ENCODE measurements around the gene TGM2. TPM values are rescaled to one million over a fixed set of nuclear protein-coding genes. Genes with fewer than 3 reads are reported as not detected.
"Not testable (repeated sequence)": the region's sequence is repeated elsewhere in the genome, so short reads cannot be mapped to it uniquely, and the experiment has no call there.

The TGM2 gene
- polyA plus RNA-seq, 4 donors: 35.8 to 38.1 (median 36.4) TPM

GRCh38 chr20:38120625-38120988 is 44.5 kb downstream of the TGM2 start:
- no peak for DNase-seq (ENCODE audit: low read depth in 4 of 4, low spot score in 2 of 4)

DNA sequence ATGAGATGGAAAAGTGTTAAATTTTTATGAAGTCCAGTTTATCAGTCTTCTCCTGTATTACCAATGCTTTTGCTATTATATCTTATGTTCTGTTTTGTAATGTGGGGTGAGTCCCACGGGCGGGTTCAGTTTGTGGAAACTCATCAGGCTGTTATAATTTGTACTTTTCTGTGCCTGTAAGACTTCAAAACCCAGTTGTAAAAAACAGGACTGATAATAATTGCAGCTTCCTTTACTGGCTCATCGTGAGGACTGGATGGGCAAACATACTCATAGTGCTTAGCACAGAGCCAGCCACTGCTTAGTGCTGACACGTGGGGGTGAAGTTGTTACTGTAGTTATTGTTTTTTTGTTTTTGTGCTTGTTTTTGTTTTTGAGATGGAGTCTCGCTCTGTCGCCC is 45.6 kb downstream of the TGM2 start:
- DNase-seq (ENCODE audit: low read depth in 4 of 4, low spot score in 2 of 4): no peak

DNA sequence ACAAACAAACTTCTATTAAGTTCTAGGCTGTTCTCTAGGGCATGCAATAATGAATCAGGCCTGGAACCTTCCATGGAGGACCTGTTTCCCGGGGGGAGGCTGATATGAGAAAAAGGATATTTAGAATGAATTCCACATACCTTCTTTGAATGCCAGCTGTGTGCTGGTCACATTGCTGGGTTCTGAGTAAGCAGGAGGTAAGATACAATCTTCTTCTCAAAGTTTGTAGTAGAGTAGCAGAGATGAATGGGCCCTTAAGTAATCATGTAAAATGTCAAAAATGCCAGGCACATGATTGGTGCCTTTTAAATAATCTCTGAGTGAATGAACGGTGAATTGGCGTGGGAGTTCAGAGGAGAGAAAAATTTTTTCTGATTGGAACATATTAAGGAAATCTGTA is 47.4 kb downstream of the TGM2 start:
- DNase-seq (ENCODE audit: low read depth in 4 of 4, low spot score in 2 of 4): no peak

GRCh38 chr20:38117205-38117604 is 47.9 kb downstream of the TGM2 start:
- DNase-seq (ENCODE audit: low read depth in 4 of 4, low spot score in 2 of 4): no peak

- no peak for DNase-seq (ENCODE audit: low read depth in 4 of 4, low spot score in 2 of 4)
Measured at GRCh38 chr20:38116409-38117165, 48.5 kb downstream of the TGM2 start.

- DNase-seq (ENCODE audit: low read depth in 4 of 4, low spot score in 2 of 4): no peak
Measured at GRCh38 chr20:38115896-38116295, 49.2 kb downstream of the TGM2 start.

GRCh38 chr20:38115205-38115604 is 49.9 kb downstream of the TGM2 start:
- no peak for DNase-seq (ENCODE audit: low read depth in 4 of 4, low spot score in 2 of 4)

DNA sequence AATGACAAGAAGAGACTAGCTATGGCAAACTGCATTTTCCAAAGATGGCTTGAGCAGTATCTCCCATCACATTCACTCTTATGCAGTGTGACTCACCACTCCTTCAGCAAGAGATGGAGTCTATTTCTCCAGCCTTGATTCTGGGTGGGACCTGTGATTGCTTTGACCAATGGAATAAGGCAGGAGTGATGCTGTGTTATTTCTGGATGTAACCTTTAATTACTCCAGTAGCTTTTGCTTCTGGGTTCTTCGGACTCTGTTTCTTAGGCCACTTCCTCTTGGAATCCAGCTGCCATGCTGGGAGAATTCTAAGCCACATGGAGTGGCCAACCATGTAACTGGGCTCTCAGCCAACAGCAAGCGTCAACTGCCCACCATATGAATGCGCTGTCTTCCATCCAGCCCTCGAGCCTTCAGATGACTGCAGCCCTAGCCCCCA is 50.7 kb downstream of the TGM2 start:
- DNase-seq (ENCODE audit: low read depth in 4 of 4, low spot score in 2 of 4): no peak

DNA sequence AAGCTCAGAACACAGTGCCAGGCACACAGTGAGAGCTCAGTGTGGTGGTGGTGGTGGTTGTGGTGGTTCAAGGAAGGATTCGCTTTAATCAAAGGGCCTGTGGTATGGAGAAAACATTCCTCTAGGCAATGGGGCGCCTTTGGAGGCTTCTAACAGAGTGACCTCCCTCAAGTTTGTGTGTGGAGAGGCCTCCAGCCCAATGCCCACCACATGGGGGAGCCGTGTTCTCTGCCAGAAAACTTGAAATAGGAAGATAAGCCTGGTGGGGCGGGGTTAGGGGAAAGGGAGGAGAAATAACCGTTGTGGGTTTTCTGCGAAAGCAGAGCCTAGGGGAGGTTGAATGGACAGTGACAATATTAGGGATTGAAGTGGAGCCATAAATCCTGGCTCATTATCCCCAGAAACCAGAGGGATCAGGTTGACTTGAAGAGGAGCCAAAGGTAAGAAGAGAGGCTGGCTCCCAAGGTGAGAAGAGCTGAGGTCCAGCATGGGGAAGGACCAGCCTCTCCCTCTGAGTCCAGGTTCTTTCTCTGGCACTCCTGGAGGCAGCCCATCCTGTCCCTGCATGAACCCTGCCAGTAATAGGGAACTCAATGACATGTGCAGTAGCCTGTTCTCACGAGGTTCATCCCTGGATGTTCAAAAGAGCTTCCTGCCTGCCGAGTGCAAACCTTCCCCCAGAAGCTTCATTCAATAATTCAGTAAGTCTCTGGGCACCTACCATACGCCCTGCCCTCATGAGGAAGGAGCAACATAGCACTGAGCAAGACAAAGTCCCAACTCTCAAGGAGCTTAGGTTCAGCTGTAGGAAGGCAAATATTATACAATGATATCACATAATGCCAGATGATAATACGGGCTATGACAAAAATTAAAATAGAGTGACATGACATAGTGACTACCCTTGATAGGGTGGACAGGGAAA is 51.4 kb downstream of the TGM2 start:
- no peak for DNase-seq (ENCODE audit: low read depth in 4 of 4, low spot score in 2 of 4)

- no peak for DNase-seq (ENCODE audit: low read depth in 4 of 4, low spot score in 2 of 4)
Measured at GRCh38 chr20:38112930-38113294, 52.2 kb downstream of the TGM2 start.

DNA sequence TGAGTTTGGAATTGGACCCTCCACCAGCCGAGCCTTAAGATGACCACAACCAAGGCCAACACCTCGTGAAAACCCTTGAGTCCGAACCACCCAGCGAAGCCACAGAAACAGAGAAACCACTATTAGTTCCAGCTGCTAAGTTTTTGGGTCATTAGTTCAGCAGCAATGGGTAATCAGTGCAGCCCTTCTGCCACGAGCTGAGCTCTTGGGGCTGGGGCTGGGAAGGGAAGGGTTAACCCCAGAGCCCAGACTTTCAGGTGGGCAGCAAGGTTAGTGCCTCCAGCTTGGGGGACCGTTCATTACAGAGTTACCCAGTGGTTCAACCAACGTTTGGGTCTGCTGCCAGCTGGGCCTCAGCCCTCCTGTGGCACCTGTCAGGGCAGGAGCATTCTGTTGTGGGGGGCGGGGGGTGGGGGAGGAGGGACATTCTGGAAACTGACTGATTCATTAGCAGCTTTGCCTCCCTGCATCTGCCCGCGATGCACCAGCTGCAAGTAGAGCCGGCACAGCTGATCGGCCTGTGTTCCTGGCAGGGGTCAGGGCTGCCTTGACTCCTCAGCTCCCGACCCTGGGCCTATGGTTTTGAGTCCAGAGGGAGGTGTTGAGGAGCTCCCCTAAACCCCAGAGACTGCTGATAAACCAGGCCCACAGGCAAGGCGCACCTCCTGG is 52.7 kb downstream of the TGM2 start:
- DNase-seq (ENCODE audit: low read depth in 4 of 4, low spot score in 2 of 4): no peak

DNA sequence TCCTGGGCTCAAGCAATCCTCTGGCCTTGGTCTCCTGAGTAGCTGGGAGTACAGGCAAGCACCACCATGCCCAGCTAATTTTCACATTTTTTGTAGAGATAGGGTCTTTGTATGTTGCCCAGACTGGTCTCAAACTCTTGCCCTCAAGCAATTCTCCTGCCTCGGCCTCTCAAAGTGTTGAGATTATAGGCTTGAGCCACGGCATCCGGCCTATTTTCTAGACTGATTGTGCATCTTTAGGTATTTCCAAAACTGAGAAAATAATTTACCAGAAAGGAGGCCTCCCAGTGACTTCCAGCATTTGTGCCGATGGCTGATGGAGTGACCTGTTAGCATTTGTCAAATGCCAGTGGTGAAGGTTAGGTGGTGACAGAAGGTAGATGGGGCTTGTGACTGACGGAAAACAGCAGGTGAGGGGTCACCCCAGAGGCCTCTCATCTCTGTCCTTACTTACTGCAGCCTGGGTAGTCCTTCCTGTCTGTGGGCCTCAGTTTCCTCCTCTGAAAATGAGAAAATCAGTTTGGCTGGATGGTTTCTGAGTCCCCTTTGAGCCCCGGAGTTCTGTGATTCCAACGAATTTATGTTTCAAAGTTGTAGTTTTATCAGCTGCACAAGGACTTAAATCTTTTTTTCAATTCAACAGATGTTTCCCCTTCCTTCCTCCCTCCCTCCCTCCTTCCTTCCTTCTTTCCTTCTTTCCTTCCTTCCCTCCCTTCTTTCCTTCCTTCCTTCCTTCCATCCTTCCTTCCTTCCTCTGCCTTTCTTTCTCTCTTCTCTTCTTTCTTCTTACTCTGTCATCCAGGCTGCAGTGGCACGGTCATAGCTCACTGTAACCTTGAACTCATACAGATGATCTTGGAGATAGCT is 53.5 kb downstream of the TGM2 start:
- no peak for DNase-seq (ENCODE audit: low read depth in 4 of 4, low spot score in 2 of 4)

DNA sequence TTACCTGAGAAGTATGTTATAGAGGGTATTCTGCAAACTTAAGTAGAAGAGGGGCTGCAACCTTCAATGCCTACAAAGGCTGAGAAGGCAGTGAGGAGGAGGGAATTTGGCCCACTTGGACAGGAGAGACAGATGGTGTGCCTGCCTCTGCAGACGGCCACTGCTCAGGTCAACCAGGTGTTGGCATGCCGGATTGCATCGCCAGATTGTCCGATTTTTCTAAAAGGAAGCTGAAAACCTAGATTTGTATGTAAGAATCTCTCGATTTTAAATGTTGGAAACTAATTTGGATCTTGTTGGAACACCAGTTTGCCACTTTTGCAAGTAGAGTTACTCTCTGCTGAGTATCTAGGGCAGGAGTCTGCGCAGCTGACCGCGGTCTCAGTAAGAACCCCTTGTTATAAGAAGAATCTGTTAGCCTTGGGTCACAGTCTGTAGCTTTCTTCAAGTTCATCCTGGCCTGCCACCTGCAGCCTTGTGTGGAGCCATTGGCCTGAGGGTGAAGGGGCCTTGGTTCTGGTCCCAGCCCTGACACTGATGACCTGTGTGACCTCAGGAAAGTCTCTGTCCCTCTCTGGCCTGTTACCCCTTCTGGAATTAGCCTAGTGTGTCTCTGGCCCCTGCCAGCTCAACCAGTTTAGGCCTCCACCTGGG is 54.4 kb downstream of the TGM2 start:
- DNase-seq (ENCODE audit: low read depth in 4 of 4, low spot score in 2 of 4): no peak

DNA sequence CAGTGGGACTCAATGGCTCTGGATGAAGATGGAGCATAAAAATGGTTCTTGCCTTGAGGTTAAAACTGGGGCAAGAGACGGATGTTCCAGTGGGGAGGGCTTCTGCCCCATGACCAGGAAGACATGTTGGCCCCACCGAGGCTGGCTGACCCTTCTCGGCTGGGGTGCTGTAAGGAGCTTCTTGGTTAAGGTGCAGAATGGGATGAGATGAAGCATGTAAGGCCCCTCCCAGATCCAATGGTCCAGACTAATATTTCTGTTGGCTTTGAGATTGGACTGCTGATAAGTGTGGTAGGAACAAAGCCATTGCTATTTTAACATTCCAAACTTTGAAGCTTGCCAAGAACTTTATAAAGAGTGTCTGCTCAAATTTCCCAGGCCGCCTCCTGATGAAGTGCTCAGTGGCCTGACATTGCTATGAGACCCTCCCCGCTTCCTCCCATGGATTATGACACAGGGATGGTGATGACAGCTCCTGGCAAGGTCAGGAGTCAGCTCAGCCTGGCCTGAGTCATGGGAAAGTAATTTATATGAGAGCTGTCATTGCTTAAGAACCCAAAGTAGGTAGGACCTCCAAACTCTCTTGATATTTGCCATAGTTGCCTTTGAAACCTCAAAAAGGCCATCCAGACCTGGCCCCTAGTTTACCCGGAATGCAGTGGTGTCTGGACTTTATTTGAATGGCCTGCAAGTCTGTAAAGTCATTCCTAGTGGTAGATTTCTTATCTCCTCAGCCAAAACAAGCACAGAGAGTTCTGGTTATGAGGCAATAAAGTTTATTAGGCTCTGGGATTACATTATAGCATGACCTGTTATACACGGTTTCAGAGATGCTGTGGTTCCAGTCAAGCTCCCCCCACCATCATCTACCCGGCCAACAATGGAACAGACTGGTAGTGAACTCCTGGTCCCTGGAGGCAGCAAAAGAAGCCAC is 55.2 kb downstream of the TGM2 start:
- DNase-seq (ENCODE audit: low read depth in 4 of 4, low spot score in 2 of 4): peak in 1 of 4 donors; percentile 26

DNA sequence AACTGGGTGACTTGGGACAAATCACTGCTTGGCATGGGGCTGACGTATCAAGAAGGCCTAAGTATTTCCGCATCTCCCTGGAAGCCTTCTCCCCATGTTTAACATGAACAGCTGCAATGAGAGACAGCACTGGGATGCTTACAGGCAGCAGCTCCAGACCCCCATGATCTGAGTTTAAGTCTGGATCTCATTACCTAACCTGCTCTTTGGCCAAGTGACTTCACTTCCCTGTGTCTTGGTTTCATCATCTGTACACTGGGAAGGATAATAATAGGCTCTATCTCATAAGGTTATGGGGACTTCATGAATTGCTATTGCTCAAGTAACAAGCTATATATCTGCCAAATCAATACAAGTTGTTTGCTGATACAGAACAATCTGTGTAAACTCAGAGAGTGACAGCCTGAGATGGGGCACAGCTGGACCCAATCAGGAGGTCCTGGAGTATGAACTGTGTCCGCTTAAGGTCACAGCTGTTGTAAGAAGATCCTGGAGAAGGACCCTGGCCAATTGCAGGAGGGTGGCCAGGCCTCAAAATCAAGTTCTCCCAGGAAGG is 56.0 kb downstream of the TGM2 start:
- DNase-seq (ENCODE audit: low read depth in 4 of 4, low spot score in 2 of 4): peak in 1 of 4 donors; percentile 48

GRCh38 chr20:38108438-38108985 is 56.6 kb downstream of the TGM2 start:
- no peak for DNase-seq (ENCODE audit: low read depth in 4 of 4, low spot score in 2 of 4)

DNA sequence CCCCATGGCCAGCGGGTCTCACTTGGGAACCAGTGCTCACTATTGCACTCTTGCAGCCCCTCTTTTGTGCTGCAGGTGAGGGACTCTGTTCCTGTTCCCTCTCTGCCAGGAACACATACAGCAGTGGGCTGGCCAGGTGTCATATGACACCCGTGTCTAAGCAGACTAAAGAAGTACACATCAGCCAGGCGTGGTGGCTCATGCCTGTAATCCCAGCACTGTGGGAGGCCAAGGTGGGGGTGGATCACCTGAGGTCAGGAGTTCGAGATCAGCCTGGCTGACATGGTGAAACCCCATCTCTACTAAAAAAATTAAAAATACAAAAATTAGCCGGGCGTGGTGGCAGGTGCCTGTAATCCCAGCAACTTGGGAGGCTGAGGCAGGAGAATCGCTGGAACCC is 57.2 kb downstream of the TGM2 start:
- DNase-seq (ENCODE audit: low read depth in 4 of 4, low spot score in 2 of 4): not testable (repeated sequence)

- not testable (repeated sequence) for DNase-seq (ENCODE audit: low read depth in 4 of 4, low spot score in 2 of 4)
Measured at GRCh38 chr20:38107386-38107785, 57.7 kb downstream of the TGM2 start.

Measured in left renal cortex interstitium (tissue), 4 donors.